22Rv1 (cell line): ENCODE measurements around the gene BMF.

Source experiments
- H3K27ac ChIP-seq: fragments of 450-650 bp; 2 replicates; pipeline ENCODE4 v1.5.1; 2017
- CTCF ChIP-seq: fragments of 450-650 bp; IDR thresholded peaks from 2 replicates; pipeline ENCODE4 v1.5.1; 2017; ENCODE audit warnings: mild to moderate bottlenecking
- ZFX ChIP-seq: fragments of 450-650 bp; IDR thresholded peaks from 2 replicates; pipeline ENCODE4 v1.6.1; 2017; ENCODE audit warnings: antibody characterized with exemption, borderline replicate concordance

BMF gene

GRCh38 chr15:40061212-40061901 lies 47.3 kb downstream of the BMF start:
- TF ChIP-seq ZFX (no peak), CTCF (no peak)
- H3K27ac ChIP-seq = no peak overlapping the region

DNA sequence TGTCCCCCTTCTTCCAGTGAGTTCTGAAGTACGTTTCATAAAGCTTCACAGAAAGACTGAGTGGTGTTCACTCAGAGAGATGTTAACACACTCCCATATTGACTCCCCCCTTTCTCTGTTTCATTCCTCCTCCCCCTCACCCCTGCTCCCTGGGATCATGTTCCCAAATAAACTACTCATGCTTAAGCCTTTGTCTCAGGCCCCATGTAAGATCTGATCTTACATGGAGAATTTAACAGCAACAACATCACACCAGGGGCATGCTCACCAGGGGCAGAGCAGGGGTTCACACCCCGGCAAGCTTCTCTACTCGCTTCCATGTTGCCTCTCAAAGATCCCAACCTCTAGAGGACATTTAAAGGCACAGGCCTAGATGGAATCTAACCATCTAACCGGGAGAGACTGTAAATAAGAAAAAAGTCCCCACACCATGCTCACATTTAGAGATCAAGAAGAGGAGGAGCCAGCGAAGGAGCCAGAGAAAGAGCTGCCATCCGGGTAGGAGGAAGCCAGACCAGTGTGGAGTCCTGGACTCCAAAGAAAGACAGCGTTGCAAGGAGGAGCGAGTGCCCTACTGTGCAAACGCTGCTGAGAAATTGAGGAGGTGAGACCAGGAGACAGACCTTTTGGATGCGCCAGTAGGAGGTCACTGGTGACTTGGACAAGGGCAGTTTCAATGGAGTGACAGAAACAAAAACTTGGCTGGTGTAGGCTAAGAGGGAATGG lies 48.3 kb downstream of the BMF start:
- no peak overlapping the region for H3K27ac ChIP-seq
- TF ChIP-seq CTCF (no peak), ZFX (no peak)

- TF ChIP-seq ZFX = no peak
- no peak for TF ChIP-seq CTCF
- H3K27ac ChIP-seq = no peak overlapping the region
Observed at GRCh38 chr15:40059821-40060220, 48.9 kb downstream of the BMF start.

DNA sequence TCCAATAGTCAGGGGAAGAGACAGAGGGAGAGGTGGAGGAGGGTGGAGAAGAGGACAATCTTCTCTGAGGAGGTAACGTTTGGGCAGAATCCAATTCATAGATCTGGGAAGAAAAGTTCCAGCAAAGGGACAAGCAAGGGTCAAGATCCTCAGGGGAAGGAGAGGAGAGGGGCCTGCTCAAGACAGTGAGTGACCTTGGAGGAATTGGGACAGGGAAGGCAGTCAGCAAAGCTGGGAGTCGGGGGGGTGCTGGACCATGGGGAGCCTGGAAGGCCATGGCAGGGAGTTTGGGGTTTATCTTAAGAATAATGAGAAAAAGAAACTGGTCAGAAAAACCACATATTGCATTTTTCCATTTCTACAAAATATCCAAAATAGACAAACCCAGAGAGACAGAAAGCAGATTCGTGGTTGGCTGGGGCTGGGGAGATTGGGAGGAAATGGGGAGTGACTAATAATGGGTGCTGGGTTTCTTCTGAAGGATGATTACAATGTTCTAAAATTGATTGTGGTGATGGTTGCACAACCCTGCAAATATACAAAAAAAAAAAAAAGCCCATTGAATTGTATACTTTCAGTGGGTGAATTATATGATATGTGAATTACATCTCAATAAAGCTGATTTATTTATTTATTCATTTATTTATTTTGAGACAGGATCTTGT lies 50.1 kb downstream of the BMF start:
- no peak overlapping the region for H3K27ac ChIP-seq

GRCh38 chr15:40055576-40056293 lies 52.9 kb downstream of the BMF start:
- peak overlapping the region; percentile 54 for H3K27ac ChIP-seq

More for the DNA sequence above, 50.1 kb downstream of the BMF start:
- no peak for TF ChIP-seq ZFX
- no peak for TF ChIP-seq CTCF

DNA sequence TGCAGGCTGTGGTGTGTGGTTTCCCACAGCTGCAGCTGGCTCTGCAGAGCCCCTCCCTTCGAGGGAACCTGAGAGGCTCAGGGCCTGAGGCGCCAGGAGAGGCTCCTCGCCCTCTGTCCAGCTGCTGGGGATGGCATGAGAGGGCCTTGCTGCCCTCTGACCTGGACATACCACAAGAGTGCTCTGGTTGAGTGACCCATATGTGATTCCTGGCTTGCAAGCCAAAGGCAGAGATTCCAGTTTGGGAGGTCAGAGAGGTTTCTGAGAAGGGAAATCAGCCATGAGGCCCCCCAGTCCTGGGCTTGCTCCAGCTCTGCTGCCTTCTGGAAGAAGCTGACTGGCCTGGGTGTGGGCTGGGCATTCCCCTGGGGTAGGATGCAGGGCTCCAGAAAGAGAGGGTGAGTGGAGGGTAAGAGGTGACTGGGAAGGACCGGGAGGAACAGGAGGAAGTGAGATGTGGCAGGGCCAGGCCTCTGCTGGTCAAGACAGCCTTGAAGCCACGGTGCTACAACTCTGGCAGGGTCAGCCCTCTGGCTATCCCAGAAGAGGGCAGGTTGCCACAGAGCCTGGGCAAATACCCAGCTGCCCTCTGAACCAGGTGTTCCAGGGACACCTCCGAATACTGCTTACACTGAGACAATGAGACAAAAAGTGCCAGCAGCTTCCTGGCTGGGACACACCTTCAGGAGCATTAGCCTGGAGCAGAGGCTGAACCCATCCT lies 53.7 kb downstream of the BMF start:
- TF ChIP-seq CTCF (no peak), ZFX (no peak)
- peak overlapping the region; percentile 54 for H3K27ac ChIP-seq

More at GRCh38 chr15:40055576-40056293, 52.9 kb downstream of the BMF start:
- TF ChIP-seq CTCF = no peak
- TF ChIP-seq ZFX = no peak
